Activated CD4-positive, alpha-beta T cell treated with anti-CD3 and anti-CD28 coated beads, Interleukin-2, Interleukin-4, amounts not matched to agents 100 ng/mL and 50 ng/mL, durations not matched to agents 16 hours and 8 hours (primary cell): ENCODE measurements around the gene SOX3.

Experiments used
- DNase-seq: peaks from one replicate; pipeline ENCODE4 v3.0.0-alpha.2; 2020; ENCODE audit warnings: low spot score

The SOX3 gene

GRCh38 chrX:140504371-140505324 lies at the start of gene SOX3:
TSS of gene SOX3 (minus strand) at chrX:140505069. CDS start at chrX:140505060, 9 bp downstream.
- no peak for DNase-seq

GRCh38 chrX:140548985-140549384 lies 44.1 kb upstream of the SOX3 start:
- no peak for DNase-seq

GRCh38 chrX:140526171-140526570 lies 21.3 kb upstream of the SOX3 start:
- no peak for DNase-seq

GRCh38 chrX:140525448-140525847 lies 20.6 kb upstream of the SOX3 start:
- no peak for DNase-seq

GRCh38 chrX:140524556-140524955 lies 19.7 kb upstream of the SOX3 start:
- no peak for DNase-seq

- DNase-seq: no peak
These were observed 16.5 kb upstream of the SOX3 start for GRCh38 chrX:140521393-140521792.

GRCh38 chrX:140514554-140514953 lies 9.7 kb upstream of the SOX3 start:
- no peak for DNase-seq

GRCh38 chrX:140510895-140511295 lies 6.0 kb upstream of the SOX3 start:
- no peak for DNase-seq

- no peak for DNase-seq
These were observed 5.4 kb upstream of the SOX3 start for GRCh38 chrX:140510306-140510676.

GRCh38 chrX:140509468-140510305 lies 4.8 kb upstream of the SOX3 start:
- DNase-seq: no peak

GRCh38 chrX:140508958-140509357 lies 4.1 kb upstream of the SOX3 start:
- no peak for DNase-seq

- no peak for DNase-seq
These were observed 3.1 kb upstream of the SOX3 start for GRCh38 chrX:140507982-140508305.

- DNase-seq: no peak
These were observed 2.5 kb upstream of the SOX3 start for GRCh38 chrX:140507223-140507981.

- no peak for DNase-seq
These were observed 810 bp upstream of the SOX3 start for GRCh38 chrX:140505421-140506337.

GRCh38 chrX:140503714-140504351 lies 1.0 kb downstream of the SOX3 start:
- DNase-seq: no peak

- DNase-seq: no peak
These were observed 1.6 kb downstream of the SOX3 start for GRCh38 chrX:140503238-140503601.

- DNase-seq: no peak
These were observed 2.2 kb downstream of the SOX3 start for GRCh38 chrX:140502491-140503237.

- no peak for DNase-seq
These were observed 2.9 kb downstream of the SOX3 start for GRCh38 chrX:140501940-140502468.

GRCh38 chrX:140501321-140501720 lies 3.5 kb downstream of the SOX3 start:
- no peak for DNase-seq

- no peak for DNase-seq
These were observed 4.4 kb downstream of the SOX3 start for GRCh38 chrX:140500441-140500840.
